DOHH2 (cell line): ENCODE measurements around the gene ATP6V1E1.

ENCODE experiments used
- EZH2phosphoT487 ChIP-seq: fragments of 200-600 bp; sonication (generic); IDR thresholded peaks from 2 replicates; pipeline ENCODE4 v1.6.1; 2017; ENCODE audit warnings: borderline replicate concordance, mild to moderate bottlenecking, antibody characterized with exemption, low read length, moderate library complexity, mixed read lengths
- TF ChIP-seq, protein P1 (sequence below): fragments of 200-600 bp; sonication (generic); IDR thresholded peaks from one replicate; pipeline ENCODE4 v1.5.1; 2014; ENCODE audit warnings: antibody characterized with exemption, mild to moderate bottlenecking, low read depth, low read length; ENCODE audit not compliant: poor library complexity, severe bottlenecking

- TF ChIP-seq, protein P1, sequence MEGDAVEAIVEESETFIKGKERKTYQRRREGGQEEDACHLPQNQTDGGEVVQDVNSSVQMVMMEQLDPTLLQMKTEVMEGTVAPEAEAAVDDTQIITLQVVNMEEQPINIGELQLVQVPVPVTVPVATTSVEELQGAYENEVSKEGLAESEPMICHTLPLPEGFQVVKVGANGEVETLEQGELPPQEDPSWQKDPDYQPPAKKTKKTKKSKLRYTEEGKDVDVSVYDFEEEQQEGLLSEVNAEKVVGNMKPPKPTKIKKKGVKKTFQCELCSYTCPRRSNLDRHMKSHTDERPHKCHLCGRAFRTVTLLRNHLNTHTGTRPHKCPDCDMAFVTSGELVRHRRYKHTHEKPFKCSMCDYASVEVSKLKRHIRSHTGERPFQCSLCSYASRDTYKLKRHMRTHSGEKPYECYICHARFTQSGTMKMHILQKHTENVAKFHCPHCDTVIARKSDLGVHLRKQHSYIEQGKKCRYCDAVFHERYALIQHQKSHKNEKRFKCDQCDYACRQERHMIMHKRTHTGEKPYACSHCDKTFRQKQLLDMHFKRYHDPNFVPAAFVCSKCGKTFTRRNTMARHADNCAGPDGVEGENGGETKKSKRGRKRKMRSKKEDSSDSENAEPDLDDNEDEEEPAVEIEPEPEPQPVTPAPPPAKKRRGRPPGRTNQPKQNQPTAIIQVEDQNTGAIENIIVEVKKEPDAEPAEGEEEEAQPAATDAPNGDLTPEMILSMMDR, result no peak
- no peak for TF ChIP-seq EZH2phosphoT487
These were observed 28.4 kb upstream of the ATP6V1E1 start for GRCh38 chr22:17656870-17657395.
